NT2/D1 (cell line): ENCODE measurements around the gene FAF1.

ENCODE experiments used
- DNase-seq: peaks from one replicate; pipeline ENCODE4 v3.0.0-alpha.2; 2011; ENCODE audit warnings: low read depth, low spot score
- H3K27me3 ChIP-seq: 2 replicates; pipeline ENCODE4 v1.6.0; 2011; ENCODE audit warnings: mild to moderate bottlenecking; ENCODE audit not compliant: insufficient read length, insufficient read depth
- H3K36me3 ChIP-seq: 2 replicates; pipeline ENCODE4 v1.6.1; 2011; ENCODE audit warnings: mild to moderate bottlenecking, low read length, mixed read lengths; ENCODE audit not compliant: insufficient read depth, insufficient read length
- H3K4me1 ChIP-seq: 2 replicates; pipeline ENCODE4 v1.5.1; 2011; ENCODE audit not compliant: insufficient read depth, insufficient read length
- H3K4me3 ChIP-seq: 2 replicates; pipeline ENCODE4 v1.5.1; 2011; ENCODE audit warnings: low read depth; ENCODE audit not compliant: insufficient read length
- H3K9ac ChIP-seq: 2 replicates; pipeline ENCODE4 v1.6.0; 2011; ENCODE audit warnings: low read depth; ENCODE audit not compliant: insufficient read length
- H3K9me3 ChIP-seq: 2 replicates; pipeline ENCODE4 v1.5.1; 2011; ENCODE audit warnings: mild to moderate bottlenecking, low read length; ENCODE audit not compliant: insufficient read depth
- SUZ12 ChIP-seq: IDR thresholded peaks from 2 replicates; pipeline ENCODE4 v1.6.1; 2011; ENCODE audit not compliant: insufficient read length, insufficient read depth; ENCODE audit errors: extremely low read depth
- YY1 ChIP-seq: IDR thresholded peaks from 2 replicates; pipeline ENCODE4 v1.6.1; 2011; ENCODE audit not compliant: insufficient read length, insufficient read depth
- ZNF274 ChIP-seq: IDR thresholded peaks from 2 replicates; pipeline ENCODE4 v1.6.1; 2011; ENCODE audit warnings: mild to moderate bottlenecking, low read depth, low read length

The FAF1 gene

DNA sequence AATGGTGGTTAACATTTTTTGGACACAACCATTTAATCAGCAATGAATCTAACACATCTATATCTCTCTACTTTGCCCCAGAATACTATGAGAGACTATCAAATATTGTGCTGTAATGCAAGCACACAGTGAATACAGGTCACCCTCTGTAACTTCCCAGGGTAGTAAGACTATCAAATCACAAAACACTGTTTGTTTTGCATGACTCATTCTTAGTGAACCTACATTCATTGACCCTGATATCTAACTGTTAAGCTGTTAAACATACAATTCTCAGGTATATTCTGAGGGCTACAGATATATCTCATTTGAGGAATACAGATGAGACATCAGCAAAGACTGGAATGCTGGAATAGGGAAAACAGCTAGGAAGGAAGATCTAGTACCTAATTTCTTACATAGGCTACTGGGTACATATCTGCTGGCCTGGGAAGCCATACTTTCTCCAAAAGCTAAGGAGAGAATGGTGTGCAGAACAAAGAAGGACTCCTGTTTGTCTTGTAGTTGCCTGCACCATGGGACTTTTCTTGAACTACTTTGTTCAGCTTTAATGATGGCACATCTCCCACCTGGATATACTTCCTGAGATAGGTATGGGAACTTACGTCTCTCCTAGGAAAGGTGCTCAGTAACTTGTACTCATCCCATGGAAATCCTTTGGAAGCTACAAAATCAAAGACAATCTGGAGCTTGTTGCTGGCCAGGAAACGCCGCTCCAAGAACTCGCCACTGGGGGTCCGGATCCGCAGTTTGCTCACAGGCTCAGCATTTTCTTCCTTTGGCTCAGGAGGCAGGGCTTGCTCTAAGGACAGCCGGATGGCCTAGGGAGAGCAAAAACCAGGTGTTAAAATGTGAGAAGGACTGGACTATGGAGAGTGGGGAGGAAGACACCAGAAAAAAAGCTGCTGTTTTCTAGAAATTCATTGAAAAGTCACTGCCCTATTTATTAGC, 484.9 kb downstream of the FAF1 start:
- Histone ChIP-seq H3K9ac (no peak overlapping the region), H3K9me3 (no peaks in the 10 kb centered on the region), H3K36me3 (no peaks in the 10 kb centered on the region), H3K27me3 (no peaks in the 10 kb centered on the region), H3K4me3 (no peak overlapping the region), H3K4me1 (no peaks in the 10 kb centered on the region)
- TF ChIP-seq SUZ12, result no peak
- no peak for TF ChIP-seq ZNF274
- no peak for TF ChIP-seq YY1
- peak; percentile 22 for DNase-seq

- TF ChIP-seq ZNF274 (no peak), SUZ12 (no peak), YY1 (no peak)
- no peak for DNase-seq
- no peaks in the 10 kb centered on the region for H3K9me3 ChIP-seq
- H3K36me3 ChIP-seq, result no peaks in the 10 kb centered on the region
- no peaks in the 10 kb centered on the region for H3K4me1 ChIP-seq
- H3K4me3 ChIP-seq, result no peak overlapping the region
- H3K27me3 ChIP-seq, result no peaks in the 10 kb centered on the region
- H3K9ac ChIP-seq, result no peak overlapping the region
Observed at GRCh38 chr1:50473513-50473912, 486.6 kb downstream of the FAF1 start.

GRCh38 chr1:50471967-50472366, 488.1 kb downstream of the FAF1 start:
- no peak for DNase-seq
- no peak overlapping the region for H3K4me3 ChIP-seq
- TF ChIP-seq ZNF274 (no peak), SUZ12 (no peak), YY1 (no peak)
- H3K9ac ChIP-seq, result no peak overlapping the region
- H3K27me3 ChIP-seq, result no peaks in the 10 kb centered on the region
- H3K4me1 ChIP-seq, result no peaks in the 10 kb centered on the region
- H3K36me3 ChIP-seq, result no peaks in the 10 kb centered on the region
- no peaks in the 10 kb centered on the region for H3K9me3 ChIP-seq

- TF ChIP-seq SUZ12, result no peak
- no peak for TF ChIP-seq ZNF274
- no peak for TF ChIP-seq YY1
- no peaks in the 10 kb centered on the region for H3K4me1 ChIP-seq
- H3K4me3 ChIP-seq, result no peak overlapping the region
- DNase-seq, result no peak
- no peak overlapping the region for H3K9ac ChIP-seq
- H3K27me3 ChIP-seq, result no peaks in the 10 kb centered on the region
- no peaks in the 10 kb centered on the region for H3K9me3 ChIP-seq
- no peaks in the 10 kb centered on the region for H3K36me3 ChIP-seq
Observed at GRCh38 chr1:50462964-50463363, 497.1 kb downstream of the FAF1 start.

DNA sequence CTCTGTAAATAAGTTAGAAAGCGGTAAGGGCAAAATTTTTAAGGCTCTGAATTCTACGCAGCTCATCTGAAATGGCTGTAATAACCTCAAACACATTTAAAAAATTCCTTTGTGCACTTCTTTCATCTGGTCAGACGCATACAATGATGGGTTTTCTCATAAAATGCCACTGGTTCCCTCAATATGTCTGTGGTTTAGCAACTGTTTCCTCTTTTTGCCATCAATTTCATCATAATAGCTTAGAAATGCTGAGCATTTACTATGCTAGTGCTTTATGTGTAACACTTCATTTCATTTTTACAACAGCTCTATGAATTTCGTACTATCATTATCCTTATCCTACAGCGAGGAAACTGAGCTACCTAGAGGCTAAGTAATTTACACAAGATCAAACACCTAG, 501.6 kb downstream of the FAF1 start:
- Histone ChIP-seq H3K36me3 (no peaks in the 10 kb centered on the region), H3K4me3 (no peak overlapping the region), H3K9me3 (no peaks in the 10 kb centered on the region), H3K4me1 (no peaks in the 10 kb centered on the region), H3K9ac (no peak overlapping the region), H3K27me3 (no peaks in the 10 kb centered on the region)
- no peak for TF ChIP-seq YY1
- no peak for TF ChIP-seq ZNF274
- no peak for DNase-seq

DNA sequence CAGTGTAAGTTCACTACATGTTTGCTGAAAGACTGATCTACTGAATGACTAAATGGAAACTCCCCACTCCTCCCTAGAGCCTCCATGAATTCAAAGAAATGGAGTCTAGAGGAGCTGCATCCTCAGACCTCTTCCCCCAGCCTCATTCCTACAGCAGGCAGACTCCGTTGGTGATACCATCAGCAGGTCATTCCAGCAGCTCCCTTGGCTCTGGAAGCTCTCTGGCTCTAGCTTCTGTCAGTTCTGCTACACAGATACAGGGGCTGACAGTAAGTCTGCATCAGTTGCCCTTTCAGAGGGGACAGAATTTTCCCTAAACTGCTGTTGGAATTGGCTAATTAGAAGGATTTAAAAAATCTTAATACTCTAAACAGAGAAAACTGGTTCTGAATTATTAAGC, 505.2 kb downstream of the FAF1 start:
- TF ChIP-seq ZNF274, result no peak
- no peak for TF ChIP-seq YY1
- TF ChIP-seq SUZ12, result no peak
- Histone ChIP-seq H3K27me3 (no peaks in the 10 kb centered on the region), H3K4me3 (no peak overlapping the region), H3K9me3 (no peaks in the 10 kb centered on the region), H3K9ac (no peak overlapping the region), H3K36me3 (no peaks in the 10 kb centered on the region), H3K4me1 (no peaks in the 10 kb centered on the region)
- no peak for DNase-seq

DNA sequence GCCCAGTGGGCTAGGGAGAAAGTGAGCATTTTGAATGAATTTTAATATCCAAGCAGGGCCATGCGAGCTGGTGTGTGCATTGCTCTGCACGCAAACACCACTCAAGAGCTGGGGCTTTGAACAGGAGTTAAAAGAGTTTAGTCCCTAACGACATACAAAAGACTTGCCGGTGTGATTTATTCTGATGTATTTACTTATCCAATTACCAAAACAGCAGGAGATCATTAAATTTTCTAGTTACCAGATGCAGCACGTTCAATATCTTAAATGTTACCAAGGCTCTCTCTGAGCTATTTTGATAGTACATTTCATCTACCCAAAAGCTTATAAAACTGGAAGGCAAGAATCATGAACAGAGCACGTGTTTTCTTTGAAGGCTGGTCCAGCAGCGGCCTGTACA, 506.8 kb downstream of the FAF1 start:
- Histone ChIP-seq H3K27me3 (no peaks in the 10 kb centered on the region), H3K9me3 (no peaks in the 10 kb centered on the region), H3K4me3 (no peak overlapping the region), H3K36me3 (no peaks in the 10 kb centered on the region), H3K4me1 (no peaks in the 10 kb centered on the region), H3K9ac (no peak overlapping the region)
- TF ChIP-seq ZNF274 (no peak), SUZ12 (no peak), YY1 (no peak)
- DNase-seq, result no peak

DNA sequence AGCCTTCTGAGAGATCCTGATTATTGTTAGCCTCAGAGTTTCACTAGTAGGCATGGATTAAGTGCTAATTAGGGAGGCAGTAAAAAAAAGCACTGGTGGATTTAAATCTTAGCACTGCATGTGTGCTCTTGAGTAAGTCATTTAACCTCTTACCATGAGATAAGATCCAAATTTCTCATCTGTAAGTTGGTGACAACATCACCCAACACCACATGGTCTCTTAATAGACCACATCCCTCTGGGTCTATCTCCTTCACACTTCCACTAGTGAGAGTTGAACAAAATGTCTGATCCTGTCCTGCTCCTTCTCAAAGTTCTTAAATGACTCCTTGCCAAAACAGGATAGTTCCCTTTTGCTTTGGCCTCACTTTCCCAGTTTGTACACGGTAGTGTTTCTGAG, 507.4 kb downstream of the FAF1 start:
- no peaks in the 10 kb centered on the region for H3K27me3 ChIP-seq
- DNase-seq, result no peak

More for the DNA sequence above, 507.4 kb downstream of the FAF1 start:
- Histone ChIP-seq H3K9ac (no peak overlapping the region), H3K9me3 (no peaks in the 10 kb centered on the region), H3K4me1 (no peaks in the 10 kb centered on the region), H3K36me3 (no peaks in the 10 kb centered on the region), H3K4me3 (no peak overlapping the region)
- TF ChIP-seq SUZ12, result no peak
- TF ChIP-seq ZNF274, result no peak
- TF ChIP-seq YY1, result no peak
